ENCODE measurements around the gene GRM1. TPM values are rescaled to one million over a fixed set of nuclear protein-coding genes. Genes with fewer than 3 reads are reported as not detected.

The GRM1 gene
- total RNA-seq, 1 donor from 2014 or later = 0.05 TPM

DNA sequence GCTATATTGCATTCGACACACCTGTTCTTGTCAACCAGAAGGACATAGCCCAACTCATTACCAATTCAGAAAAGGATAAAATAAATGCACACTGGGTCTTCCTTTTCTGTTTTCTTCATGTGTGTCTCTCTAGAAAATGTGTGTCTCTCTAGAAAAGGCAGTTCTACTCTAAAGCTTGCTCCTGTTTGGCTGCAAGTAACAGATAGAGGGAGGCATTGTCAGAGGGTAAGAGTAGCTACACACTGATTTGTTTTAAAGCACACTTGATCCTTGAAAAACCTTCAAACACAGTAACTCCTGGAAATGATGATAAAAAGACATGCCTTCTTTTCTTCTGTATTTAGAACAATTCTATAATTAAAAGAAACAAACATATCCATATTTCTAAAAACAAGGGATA is 21.3 kb downstream of the GRM1 start:
- Histone ChIP-seq H3K4me3 (ENCODE audit: insufficient read depth, low read depth, low read length) (no peak overlapping the region), H3K4me2 (ENCODE audit: low read length) (no peak overlapping the region), H4K20me1 (ENCODE audit: insufficient read depth, low read length) (no peaks in the 10 kb centered on the region), H2AFZ (ENCODE audit: low read depth, low read length) (no peak overlapping the region), H3K27me3 (ENCODE audit: insufficient read depth, low read length) (no peaks in the 10 kb centered on the region), H3K9ac (ENCODE audit: low read length) (no peak overlapping the region), H3K79me2 (ENCODE audit: insufficient read depth, low read length) (no peaks in the 10 kb centered on the region), H3K9me3 (ENCODE audit: insufficient read depth, low read depth, low read length) (no peaks in the 10 kb centered on the region), H3K4me1 (ENCODE audit: insufficient read depth, low read length) (no peaks in the 10 kb centered on the region), H3K27ac (ENCODE audit: low read depth, low read length) (no peak overlapping the region), H3K36me3 (ENCODE audit: insufficient read depth, low read length) (no peaks in the 10 kb centered on the region)
- Mint-ChIP-seq H3K4me1 (ENCODE audit: low read depth, unreplicated experiment) (no peaks in the 10 kb centered on the region), H3K27me3 (ENCODE audit: low read depth, unreplicated experiment) (peaks cover 3% of the 10 kb centered on the region), H3K4me3 (ENCODE audit: unreplicated experiment) (no peak overlapping the region), H3K27ac (ENCODE audit: unreplicated experiment) (no peak overlapping the region), H3K36me3 (ENCODE audit: low read depth, unreplicated experiment) (no peaks in the 10 kb centered on the region), H3K9me3 (ENCODE audit: unreplicated experiment) (no peaks in the 10 kb centered on the region)
- FAIRE-seq (no peak), DNase-seq (ENCODE audit: low read depth) (no peak)
- TF ChIP-seq CTCF (IDR thresholded peaks at IDR 0.05; ENCODE audit: insufficient read depth, low read depth, low read length) (no peak), EZH2 (IDR thresholded peaks at IDR 0.05; ENCODE audit: insufficient read depth, low read length) (no peak)

- H3K4me3 ChIP-seq (ENCODE audit: insufficient read depth, low read depth, low read length) = no peak overlapping the region
- no peak for FAIRE-seq
These were observed 27.6 kb downstream of the GRM1 start for GRCh38 chr6:146056506-146056905.

More at GRCh38 chr6:146056506-146056905, 27.6 kb downstream of the GRM1 start:
- H3K9me3 Mint-ChIP-seq (ENCODE audit: unreplicated experiment) = no peaks in the 10 kb centered on the region
- Histone ChIP-seq H3K4me1 (ENCODE audit: insufficient read depth, low read length) (no peaks in the 10 kb centered on the region), H3K9ac (ENCODE audit: low read length) (no peak overlapping the region), H3K27me3 (ENCODE audit: insufficient read depth, low read length) (no peaks in the 10 kb centered on the region), H3K79me2 (ENCODE audit: insufficient read depth, low read length) (no peaks in the 10 kb centered on the region), H3K27ac (ENCODE audit: low read depth, low read length) (no peak overlapping the region), H3K4me2 (ENCODE audit: low read length) (no peak overlapping the region), H2AFZ (ENCODE audit: low read depth, low read length) (no peak overlapping the region), H3K9me3 (ENCODE audit: insufficient read depth, low read depth, low read length) (no peaks in the 10 kb centered on the region), H4K20me1 (ENCODE audit: insufficient read depth, low read length) (no peaks in the 10 kb centered on the region), H3K36me3 (ENCODE audit: insufficient read depth, low read length) (no peaks in the 10 kb centered on the region)
- no peak for TF ChIP-seq CTCF (IDR thresholded peaks at IDR 0.05; ENCODE audit: insufficient read depth, low read depth, low read length)
- no peak for TF ChIP-seq EZH2 (IDR thresholded peaks at IDR 0.05; ENCODE audit: insufficient read depth, low read length)
- no peak for DNase-seq (ENCODE audit: low read depth)
- H3K4me1 Mint-ChIP-seq (ENCODE audit: low read depth, unreplicated experiment) = no peaks in the 10 kb centered on the region
- H3K4me3 Mint-ChIP-seq (ENCODE audit: unreplicated experiment) = no peak overlapping the region
- no peaks in the 10 kb centered on the region for H3K36me3 Mint-ChIP-seq (ENCODE audit: low read depth, unreplicated experiment)
- no peak overlapping the region for H3K27ac Mint-ChIP-seq (ENCODE audit: unreplicated experiment)
- no peaks in the 10 kb centered on the region for H3K27me3 Mint-ChIP-seq (ENCODE audit: low read depth, unreplicated experiment)

Data from astrocyte (in vitro differentiated cells and primary cell).